Fibroblast of lung (primary cell): ENCODE data around the gene DBH.

Experiments
- EZH2 ChIP-seq: IDR thresholded peaks from 2 replicates; pipeline ENCODE4 v1.5.1; 2012; ENCODE audit warnings: low read length, control low read depth, mild to moderate bottlenecking; ENCODE audit errors: missing control alignments
- TF ChIP-seq, protein P1 (sequence below), 2 donors: IDR thresholded peaks in 1 of 2; conservative IDR thresholded peaks in 1 of 2; 1 replicate in 1 of 2; 2 replicates in 1 of 2; pipeline ENCODE4 v1.5.1; 2011 to 2012; ENCODE audit warnings: low read length in 2 of 2, control low read depth in 1 of 2, inconsistent platforms in 1 of 2, low read depth in 1 of 2, mild to moderate bottlenecking in 1 of 2

DNA sequence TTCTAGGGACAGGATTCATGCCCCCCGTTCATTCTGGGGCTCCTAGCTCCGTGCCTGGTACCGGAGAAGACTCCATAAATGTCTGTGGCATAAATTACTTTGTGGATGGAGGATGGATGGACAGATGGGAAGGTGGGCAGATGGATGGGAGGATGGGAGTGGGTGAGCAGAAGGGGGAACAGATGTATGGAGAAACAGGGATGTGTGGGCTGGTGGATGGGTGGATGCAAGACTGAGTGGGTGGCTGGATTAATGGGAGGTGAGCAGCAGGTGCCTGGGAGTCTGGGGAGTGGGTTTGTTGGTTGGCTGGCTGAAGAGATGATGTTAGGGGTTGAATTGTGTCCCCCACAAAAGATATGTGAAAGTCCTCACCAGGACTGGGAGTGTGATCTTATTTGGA, 58.5 kb downstream of the DBH start:
- TF ChIP-seq, protein P1, sequence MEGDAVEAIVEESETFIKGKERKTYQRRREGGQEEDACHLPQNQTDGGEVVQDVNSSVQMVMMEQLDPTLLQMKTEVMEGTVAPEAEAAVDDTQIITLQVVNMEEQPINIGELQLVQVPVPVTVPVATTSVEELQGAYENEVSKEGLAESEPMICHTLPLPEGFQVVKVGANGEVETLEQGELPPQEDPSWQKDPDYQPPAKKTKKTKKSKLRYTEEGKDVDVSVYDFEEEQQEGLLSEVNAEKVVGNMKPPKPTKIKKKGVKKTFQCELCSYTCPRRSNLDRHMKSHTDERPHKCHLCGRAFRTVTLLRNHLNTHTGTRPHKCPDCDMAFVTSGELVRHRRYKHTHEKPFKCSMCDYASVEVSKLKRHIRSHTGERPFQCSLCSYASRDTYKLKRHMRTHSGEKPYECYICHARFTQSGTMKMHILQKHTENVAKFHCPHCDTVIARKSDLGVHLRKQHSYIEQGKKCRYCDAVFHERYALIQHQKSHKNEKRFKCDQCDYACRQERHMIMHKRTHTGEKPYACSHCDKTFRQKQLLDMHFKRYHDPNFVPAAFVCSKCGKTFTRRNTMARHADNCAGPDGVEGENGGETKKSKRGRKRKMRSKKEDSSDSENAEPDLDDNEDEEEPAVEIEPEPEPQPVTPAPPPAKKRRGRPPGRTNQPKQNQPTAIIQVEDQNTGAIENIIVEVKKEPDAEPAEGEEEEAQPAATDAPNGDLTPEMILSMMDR (conservative IDR thresholded peaks at IDR 0.05 in 1 of 2, IDR thresholded peaks at IDR 0.05 in 1 of 2; ENCODE audit: low read depth in 1 of 2, low read length in 2 of 2): no peak
- no peak for TF ChIP-seq EZH2
